H1 (cell line): Measurements from ENCODE around the gene CCSER2.

Experiments
- ATF3 ChIP-seq: IDR thresholded peaks from 2 replicates; pipeline ENCODE4 v1.6.1; 2011; ENCODE audit warnings: low read depth, mild to moderate bottlenecking, low read length; ENCODE audit not compliant: insufficient read depth
- BACH1 ChIP-seq: IDR thresholded peaks from 2 replicates; pipeline ENCODE4 v1.6.1; 2012; ENCODE audit warnings: low read length, improper control_type of control experiment
- BRCA1 ChIP-seq: IDR thresholded peaks from 2 replicates; pipeline ENCODE4 v1.6.1; 2012; ENCODE audit warnings: low read depth, low read length, improper control_type of control experiment
- CBX5 ChIP-seq: fragments of 300-800, 300-1000 bp; sonication (generic); IDR thresholded peaks from 2 replicates; pipeline ENCODE4 v1.7.1; 2016; ENCODE audit warnings: antibody characterized with exemption, low read length, low read depth
- CEBPB ChIP-seq: IDR thresholded peaks from 2 replicates; pipeline ENCODE4 v1.6.1; 2012; ENCODE audit warnings: low read depth, low read length
- CTCF ChIP-seq, 3 experiments: IDR thresholded peaks; 1 replicate in 2 of 3; 2 replicates in 1 of 3; pipeline versions ENCODE4 v1.5.1 to v1.6.1; 2011; ENCODE audit warnings: low read length in 3 of 3, mild to moderate bottlenecking in 3 of 3, inconsistent platforms in 2 of 3, low read depth in 1 of 3, moderate library complexity in 1 of 3; ENCODE audit not compliant: insufficient read depth in 1 of 3; ENCODE audit errors: control extremely low read depth in 1 of 3
- EP300 ChIP-seq, 2 experiments: IDR thresholded peaks; 1 replicate in 1 of 2; 2 replicates in 1 of 2; pipeline ENCODE4 v1.6.1; 2011 to 2012; ENCODE audit warnings: low read depth in 2 of 2, low read length in 2 of 2, mild to moderate bottlenecking in 2 of 2, borderline replicate concordance in 1 of 2, inconsistent platforms in 1 of 2, moderate library complexity in 1 of 2
- GABPA ChIP-seq: IDR thresholded peaks from 2 replicates; pipeline ENCODE4 v1.6.1; 2011; ENCODE audit warnings: mild to moderate bottlenecking, low read length, moderate library complexity, borderline replicate concordance; ENCODE audit not compliant: insufficient read depth
- HDAC6 ChIP-seq: IDR thresholded peaks from one replicate; pipeline ENCODE4 v1.7.1; 2012; ENCODE audit warnings: low read depth, mild to moderate bottlenecking, inconsistent platforms, low read length, moderate library complexity
- MAX ChIP-seq: IDR thresholded peaks from 2 replicates; pipeline ENCODE4 v1.6.1; 2012; ENCODE audit warnings: inconsistent platforms
- POLR2AphosphoS5 ChIP-seq: IDR thresholded peaks from 2 replicates; pipeline ENCODE4 v1.6.1; 2011; ENCODE audit warnings: low read depth, low read length
- SRF ChIP-seq: IDR thresholded peaks from 2 replicates; pipeline ENCODE4 v1.6.1; 2011; ENCODE audit warnings: mild to moderate bottlenecking, low read depth, low read length, moderate library complexity
- TAF1 ChIP-seq: IDR thresholded peaks from 2 replicates; pipeline ENCODE4 v1.6.1; 2011; ENCODE audit warnings: mild to moderate bottlenecking, low read depth, low read length

GRCh38 chr10:84543948-84544347 lies 215.6 kb downstream of the CCSER2 start:
- no peak for TF ChIP-seq MAX
- no peak for TF ChIP-seq CBX5
- no peak for TF ChIP-seq EP300 (IDR thresholded peaks at IDR 0.05; ENCODE audit: borderline replicate concordance in 1 of 2, low read depth in 2 of 2, low read length in 2 of 2)
- no peak for TF ChIP-seq ATF3
- TF ChIP-seq POLR2AphosphoS5, result no peak
- TF ChIP-seq GABPA, result no peak
- no peak for TF ChIP-seq HDAC6
- TF ChIP-seq CEBPB, result no peak
- no peak for TF ChIP-seq TAF1
- no peak for TF ChIP-seq CTCF (IDR thresholded peaks at IDR 0.05; ENCODE audit: control extremely low read depth in 1 of 3, insufficient read depth in 1 of 3, low read depth in 1 of 3, low read length in 3 of 3)
- no peak for TF ChIP-seq BACH1
- TF ChIP-seq BRCA1, result no peak
- no peak for TF ChIP-seq SRF
